LNCAP (cell line): ENCODE measurements around the gene CHURC1.

Source experiments
- CTCF ChIP-seq: fragments of 450-650 bp; IDR thresholded peaks from 2 replicates; pipeline ENCODE4 v1.5.1; 2017; ENCODE audit warnings: mild to moderate bottlenecking

The CHURC1 gene

GRCh38 chr14:64948612-64949210, 34.5 kb downstream of the CHURC1 start:
- no peak for TF ChIP-seq CTCF

GRCh38 chr14:64950889-64951288, 36.6 kb downstream of the CHURC1 start:
- no peak for TF ChIP-seq CTCF

GRCh38 chr14:64951291-64951690, 37.0 kb downstream of the CHURC1 start:
- no peak for TF ChIP-seq CTCF

- no peak for TF ChIP-seq CTCF
Observed at GRCh38 chr14:64951724-64952123, 37.5 kb downstream of the CHURC1 start.

GRCh38 chr14:64952598-64953309, 38.5 kb downstream of the CHURC1 start:
- no peak for TF ChIP-seq CTCF

- TF ChIP-seq CTCF, result no peak
Observed at GRCh38 chr14:64953310-64953654, 39.0 kb downstream of the CHURC1 start.

GRCh38 chr14:64953661-64954060, 39.4 kb downstream of the CHURC1 start:
- TF ChIP-seq CTCF, result no peak
